ENCODE measurements around the gene MCM7.

Gene MCM7

DNA sequence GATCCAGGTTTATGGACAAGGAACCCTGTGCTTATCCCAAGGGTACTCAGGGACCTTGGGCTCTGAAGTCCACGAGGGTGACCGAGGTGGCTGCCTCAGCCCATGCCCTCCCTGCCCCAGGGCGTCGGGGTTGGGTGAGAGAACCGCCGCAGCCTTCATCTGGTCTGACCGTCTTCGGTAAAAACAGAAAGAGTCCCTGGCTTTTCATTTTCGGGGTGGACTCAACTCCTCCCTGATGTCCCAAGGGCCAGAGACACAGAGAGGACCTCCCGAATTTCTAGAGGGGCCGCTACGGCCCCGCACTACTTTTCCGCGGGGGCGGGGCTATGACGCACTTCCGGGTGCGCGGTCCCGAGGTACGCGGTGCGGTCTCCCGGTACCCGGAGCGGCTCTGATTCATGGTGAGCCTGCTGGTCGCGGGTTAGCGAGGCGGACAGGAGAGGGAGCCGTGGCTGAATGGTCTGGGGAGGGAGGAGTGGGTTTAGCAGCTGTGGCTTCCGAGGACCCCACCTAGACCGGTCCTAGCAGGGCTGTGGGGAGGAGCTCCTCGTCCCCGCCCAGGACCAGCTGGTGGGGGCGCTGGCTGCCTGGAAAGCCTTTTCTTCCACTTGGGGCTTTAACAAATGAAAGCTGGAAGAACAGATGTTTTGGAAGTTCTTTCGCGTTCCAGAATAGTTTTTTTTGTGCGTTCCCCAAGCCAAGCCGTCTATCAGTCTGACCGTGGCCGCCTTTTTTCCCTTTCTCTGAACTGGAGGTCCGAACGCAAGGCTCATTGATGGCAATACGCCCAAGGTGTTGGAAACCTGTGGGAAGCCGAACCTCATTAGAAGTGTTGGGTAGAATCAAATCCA lies 51.5 kb downstream of the MCM7 start, which contains the start of gene ZSCAN21:
Gene ZSCAN21 (plus strand): TSS at position 334 of the 851 bp plus-strand sequence. CDS start 7,233 bp downstream, outside the sequence.
- Histone ChIP-seq H3K9ac (ENCODE audit: low read length) (peak within 1 kb of the TSS; percentile 76), H3F3A (ENCODE audit: insufficient read depth) (peaks cover 6% of the 10 kb centered on the region; the same call in 1 of the 2 replicates), H3K27ac (ENCODE audit: low read depth, low read length) (peak within 1 kb of the TSS; percentile 21), H3K79me2 (ENCODE audit: insufficient read depth, low read length) (peaks cover 7% of the 10 kb centered on the region; the same call in 1 of the 2 replicates), H3K27me3 (ENCODE audit: low read length) (no peaks in the 10 kb centered on the region), H3K4me2 (ENCODE audit: low read depth, low read length, poor library complexity, severe bottlenecking) (peak within 1 kb of the TSS; percentile 77), H3K36me3 (ENCODE audit: low read length) (no peaks in the 10 kb centered on the region), H2AFZ (ENCODE audit: low read depth, low read length, severe bottlenecking) (peak within 1 kb of the TSS; percentile 97), H3K9me2 (replicated peaks; ENCODE audit: insufficient read depth, low read length) (no peaks in the 10 kb centered on the region), H3K9me3 (ENCODE audit: insufficient read depth, low read length) (no peaks in the 10 kb centered on the region), H4K20me1 (ENCODE audit: low read depth, low read length) (no peaks in the 10 kb centered on the region), H3K4me3 (ENCODE audit: insufficient read depth, low read length, poor library complexity, severe bottlenecking) (peak within 1 kb of the TSS; percentile 87)
- TF ChIP-seq, protein P1, sequence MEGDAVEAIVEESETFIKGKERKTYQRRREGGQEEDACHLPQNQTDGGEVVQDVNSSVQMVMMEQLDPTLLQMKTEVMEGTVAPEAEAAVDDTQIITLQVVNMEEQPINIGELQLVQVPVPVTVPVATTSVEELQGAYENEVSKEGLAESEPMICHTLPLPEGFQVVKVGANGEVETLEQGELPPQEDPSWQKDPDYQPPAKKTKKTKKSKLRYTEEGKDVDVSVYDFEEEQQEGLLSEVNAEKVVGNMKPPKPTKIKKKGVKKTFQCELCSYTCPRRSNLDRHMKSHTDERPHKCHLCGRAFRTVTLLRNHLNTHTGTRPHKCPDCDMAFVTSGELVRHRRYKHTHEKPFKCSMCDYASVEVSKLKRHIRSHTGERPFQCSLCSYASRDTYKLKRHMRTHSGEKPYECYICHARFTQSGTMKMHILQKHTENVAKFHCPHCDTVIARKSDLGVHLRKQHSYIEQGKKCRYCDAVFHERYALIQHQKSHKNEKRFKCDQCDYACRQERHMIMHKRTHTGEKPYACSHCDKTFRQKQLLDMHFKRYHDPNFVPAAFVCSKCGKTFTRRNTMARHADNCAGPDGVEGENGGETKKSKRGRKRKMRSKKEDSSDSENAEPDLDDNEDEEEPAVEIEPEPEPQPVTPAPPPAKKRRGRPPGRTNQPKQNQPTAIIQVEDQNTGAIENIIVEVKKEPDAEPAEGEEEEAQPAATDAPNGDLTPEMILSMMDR (IDR thresholded peaks at IDR 0.05; ENCODE audit: insufficient read depth, low read length, poor library complexity, severe bottlenecking) = peak; percentile 23
- no peak for TF ChIP-seq EZH2phosphoT487 (conservative IDR thresholded peaks at IDR 0.05; ENCODE audit: low read length)

DNA sequence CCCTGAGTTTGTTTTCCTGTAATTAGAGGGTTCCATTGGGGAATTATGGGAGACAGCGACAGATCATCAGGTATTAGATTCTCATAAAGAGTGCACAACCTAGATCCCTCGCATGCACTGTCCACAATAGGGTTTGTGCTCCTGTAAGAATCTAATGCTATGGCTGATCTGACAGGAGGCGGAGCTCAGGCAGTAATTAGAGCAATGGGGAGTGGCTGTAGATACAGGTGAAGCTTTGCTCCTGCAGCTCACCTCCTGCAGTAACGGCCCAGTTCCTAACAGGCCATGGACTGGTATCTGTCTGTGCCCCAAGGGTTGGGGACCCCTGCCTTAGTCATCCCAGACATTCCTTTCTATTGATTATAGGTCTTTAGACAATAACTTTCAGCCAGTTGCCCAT lies 52.5 kb downstream of the MCM7 start:
- Histone ChIP-seq H4K20me1 (ENCODE audit: low read depth, low read length) (no peaks in the 10 kb centered on the region), H3K9ac (ENCODE audit: low read length) (no peak overlapping the region), H2AFZ (ENCODE audit: low read depth, low read length, severe bottlenecking) (peak overlapping the region; percentile 97), H3K79me2 (ENCODE audit: insufficient read depth, low read length) (peaks cover 7% of the 10 kb centered on the region; the same call in 1 of the 2 replicates), H3K27ac (ENCODE audit: low read depth, low read length) (no peak overlapping the region), H3K9me2 (replicated peaks; ENCODE audit: insufficient read depth, low read length) (no peaks in the 10 kb centered on the region), H3K27me3 (ENCODE audit: low read length) (no peaks in the 10 kb centered on the region), H3K36me3 (ENCODE audit: low read length) (no peaks in the 10 kb centered on the region), H3K9me3 (ENCODE audit: insufficient read depth, low read length) (no peaks in the 10 kb centered on the region), H3K4me2 (ENCODE audit: low read depth, low read length, poor library complexity, severe bottlenecking) (no peak overlapping the region), H3K4me3 (ENCODE audit: insufficient read depth, low read length, poor library complexity, severe bottlenecking) (no peak overlapping the region), H3F3A (ENCODE audit: insufficient read depth) (peaks cover 6% of the 10 kb centered on the region; the same call in 1 of the 2 replicates)
- no peak for TF ChIP-seq EZH2phosphoT487 (conservative IDR thresholded peaks at IDR 0.05; ENCODE audit: low read length)

DNA sequence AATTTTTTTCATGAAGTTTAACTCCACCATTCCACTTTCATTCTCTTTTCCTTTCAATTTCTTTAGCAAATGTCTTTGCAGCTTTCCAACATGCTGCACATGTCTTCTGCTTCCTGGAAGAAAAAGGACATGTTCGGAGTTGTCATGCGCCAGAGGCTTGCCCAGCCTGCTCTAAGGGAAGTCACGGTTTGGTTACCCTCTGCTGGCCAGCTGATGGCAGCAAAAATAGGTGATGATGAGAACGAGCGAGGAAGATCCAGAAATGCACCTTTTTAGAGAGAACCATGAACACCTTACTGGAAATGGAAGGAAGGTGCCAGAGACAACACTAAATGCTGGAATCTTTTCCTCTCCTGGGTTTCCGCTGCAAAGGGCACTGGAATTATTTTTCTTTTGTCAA lies 56.5 kb downstream of the MCM7 start:
- peak overlapping the region; percentile 6 for H2AFZ ChIP-seq (ENCODE audit: low read depth, low read length, severe bottlenecking)
- no peak overlapping the region for H3K9ac ChIP-seq (ENCODE audit: low read length)
- H3K27ac ChIP-seq (ENCODE audit: low read depth, low read length) = no peak overlapping the region
- H3K79me2 ChIP-seq (ENCODE audit: insufficient read depth, low read length) = no peaks in the 10 kb centered on the region
- H3F3A ChIP-seq (ENCODE audit: insufficient read depth) = peaks cover 19% of the 10 kb centered on the region
- H3K36me3 ChIP-seq (ENCODE audit: low read length) = no peaks in the 10 kb centered on the region
- no peak overlapping the region for H3K4me3 ChIP-seq (ENCODE audit: insufficient read depth, low read length, poor library complexity, severe bottlenecking)
- H4K20me1 ChIP-seq (ENCODE audit: low read depth, low read length) = no peaks in the 10 kb centered on the region
- peak overlapping the region; percentile 12 for H3K4me2 ChIP-seq (ENCODE audit: low read depth, low read length, poor library complexity, severe bottlenecking)
- no peaks in the 10 kb centered on the region for H3K9me3 ChIP-seq (ENCODE audit: insufficient read depth, low read length)
- H3K27me3 ChIP-seq (ENCODE audit: low read length) = no peaks in the 10 kb centered on the region
- no peaks in the 10 kb centered on the region for H3K9me2 ChIP-seq (replicated peaks; ENCODE audit: insufficient read depth, low read length)
- TF ChIP-seq, protein P1 (IDR thresholded peaks at IDR 0.05; ENCODE audit: insufficient read depth, low read length, poor library complexity, severe bottlenecking) = no peak
- no peak for TF ChIP-seq EZH2phosphoT487 (conservative IDR thresholded peaks at IDR 0.05; ENCODE audit: low read length)

All from SU-DHL-6 (cell line).